ENCODE data around the gene AMER3. TPM values are rescaled to one million over a fixed set of nuclear protein-coding genes. Genes with fewer than 3 reads are reported as not detected.

AMER3 gene
- total and polyA plus RNA-seq, 2 experiments from 2014 or later = 0.05 to 0.49 TPM

- ATAC-seq = no peak
- no peaks in the 10 kb centered on the region for H3K36me3 ChIP-seq (ENCODE audit: insufficient read depth)
- no peak for DNase-seq (ENCODE audit: low spot score)
- no peaks in the 10 kb centered on the region for H3K79me2 ChIP-seq (replicated peaks; ENCODE audit: insufficient read depth)
- no peaks in the 10 kb centered on the region for H3K4me1 ChIP-seq (ENCODE audit: insufficient read depth)
- H3F3A ChIP-seq (replicated peaks; ENCODE audit: low read depth) = no peaks in the 10 kb centered on the region
- H3K27me3 Mint-ChIP-seq (ENCODE audit: insufficient read depth, low read depth, poor library complexity) = peaks cover 8% of the 10 kb centered on the region
- no peaks in the 10 kb centered on the region for H3K36me3 Mint-ChIP-seq (ENCODE audit: low read depth)
- H3K27me3 ChIP-seq (ENCODE audit: insufficient read depth) = no peaks in the 10 kb centered on the region
- no peaks in the 10 kb centered on the region for H4K20me1 ChIP-seq (replicated peaks; ENCODE audit: insufficient read depth)
- H3K27ac Mint-ChIP-seq = no peak overlapping the region
- no peak overlapping the region for H3K27ac ChIP-seq (ENCODE audit: low read depth)
- H3K4me3 ChIP-seq = no peak overlapping the region
- no peaks in the 10 kb centered on the region; the same call in 2 of the 3 replicates for H3K9me3 Mint-ChIP-seq
- no peaks in the 10 kb centered on the region for H3K9me2 ChIP-seq (ENCODE audit: insufficient read depth)
- no peak overlapping the region for H3K4me2 ChIP-seq
- TF ChIP-seq POLR2AphosphoS5 (IDR thresholded peaks at IDR 0.05; ENCODE audit: low read depth) (no peak), EZH2 (IDR thresholded peaks at IDR 0.05; ENCODE audit: low read depth, unreplicated experiment) (no peak), EZH2phosphoT487 (IDR thresholded peaks at IDR 0.05; ENCODE audit: unreplicated experiment) (no peak), ZNF462 (CRISPR knock-in tag; IDR thresholded peaks at IDR 0.05) (no peak), ZNF331 (CRISPR knock-in tag; IDR thresholded peaks at IDR 0.05; ENCODE audit: low read depth) (no peak), REST (IDR thresholded peaks at IDR 0.05; ENCODE audit: unreplicated experiment) (no peak), ZNF114 (CRISPR knock-in tag; IDR thresholded peaks at IDR 0.05) (no peak), ETS1 (IDR thresholded peaks at IDR 0.05) (no peak), JUNB (IDR thresholded peaks at IDR 0.05; ENCODE audit: unreplicated experiment) (no peak), NANOG (IDR thresholded peaks at IDR 0.05; ENCODE audit: borderline replicate concordance) (no peak), CREB1 (CRISPR knock-in tag; IDR thresholded peaks at IDR 0.05; ENCODE audit: low read depth) (no peak), STAT1 (IDR thresholded peaks at IDR 0.05; ENCODE audit: unreplicated experiment) (no peak)
- TF ChIP-seq, protein P1, sequence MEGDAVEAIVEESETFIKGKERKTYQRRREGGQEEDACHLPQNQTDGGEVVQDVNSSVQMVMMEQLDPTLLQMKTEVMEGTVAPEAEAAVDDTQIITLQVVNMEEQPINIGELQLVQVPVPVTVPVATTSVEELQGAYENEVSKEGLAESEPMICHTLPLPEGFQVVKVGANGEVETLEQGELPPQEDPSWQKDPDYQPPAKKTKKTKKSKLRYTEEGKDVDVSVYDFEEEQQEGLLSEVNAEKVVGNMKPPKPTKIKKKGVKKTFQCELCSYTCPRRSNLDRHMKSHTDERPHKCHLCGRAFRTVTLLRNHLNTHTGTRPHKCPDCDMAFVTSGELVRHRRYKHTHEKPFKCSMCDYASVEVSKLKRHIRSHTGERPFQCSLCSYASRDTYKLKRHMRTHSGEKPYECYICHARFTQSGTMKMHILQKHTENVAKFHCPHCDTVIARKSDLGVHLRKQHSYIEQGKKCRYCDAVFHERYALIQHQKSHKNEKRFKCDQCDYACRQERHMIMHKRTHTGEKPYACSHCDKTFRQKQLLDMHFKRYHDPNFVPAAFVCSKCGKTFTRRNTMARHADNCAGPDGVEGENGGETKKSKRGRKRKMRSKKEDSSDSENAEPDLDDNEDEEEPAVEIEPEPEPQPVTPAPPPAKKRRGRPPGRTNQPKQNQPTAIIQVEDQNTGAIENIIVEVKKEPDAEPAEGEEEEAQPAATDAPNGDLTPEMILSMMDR (conservative IDR thresholded peaks at IDR 0.05; ENCODE audit: low read depth in 2 of 2) = no peak
- H3K4me1 Mint-ChIP-seq = no peaks in the 10 kb centered on the region
- no peak overlapping the region for H3K4me3 Mint-ChIP-seq
- H2AFZ ChIP-seq = no peak overlapping the region
Measured at GRCh38 chr2:130764035-130764820, 8.9 kb downstream of the AMER3 start.
